Lower leg skin (tissue), 3 donors: ENCODE results near the gene TUB.

Experiments
- CTCF ChIP-seq, 3 donors: fragments of 450-650 bp; IDR thresholded peaks; one replicate each; pipeline ENCODE4 v1.5.1; 2016; ENCODE audit warnings: antibody characterized with exemption in 3 of 3, mild to moderate bottlenecking in 3 of 3, moderate library complexity in 2 of 3
- POLR2A ChIP-seq, 2 donors: fragments of 450-650 bp; IDR thresholded peaks; one replicate each; pipeline ENCODE4 v1.6.1; 2016 to 2017; ENCODE audit warnings: antibody characterized with exemption in 2 of 2, mild to moderate bottlenecking in 1 of 2, moderate library complexity in 1 of 2

GRCh38 chr11:8034106-8034585 lies 46.9 kb upstream of the TUB start:
- TF ChIP-seq CTCF (IDR thresholded peaks at IDR 0.05) (no peak), POLR2A (IDR thresholded peaks at IDR 0.05) (no peak)
